Glutamatergic neuron (in vitro differentiated cells): ENCODE data around the gene FBXO31. TPM values are rescaled to one million over a fixed set of nuclear protein-coding genes. Genes with fewer than 3 reads are reported as not detected.

Source experiments
- DNase-seq: peaks from one replicate; pipeline ENCODE4 v3.0.0; 2022
- H3K27ac Mint-ChIP-seq: one replicate; pipeline ENCODE4 v1.8.0; 2020; ENCODE audit warnings: mild to moderate bottlenecking, mixed read lengths, inconsistent platforms; ENCODE audit not compliant: unreplicated experiment
- H3K27me3 Mint-ChIP-seq: one replicate; pipeline ENCODE4 v1.8.0; 2020; ENCODE audit warnings: mild to moderate bottlenecking, moderate library complexity, mixed read lengths, inconsistent platforms; ENCODE audit not compliant: unreplicated experiment
- H3K36me3 Mint-ChIP-seq: one replicate; pipeline ENCODE4 v1.8.0; 2020; ENCODE audit warnings: mild to moderate bottlenecking, mixed read lengths, inconsistent platforms; ENCODE audit not compliant: unreplicated experiment
- H3K4me1 Mint-ChIP-seq: one replicate; pipeline ENCODE4 v1.8.0; 2020; ENCODE audit warnings: mild to moderate bottlenecking, low read depth, mixed read lengths, inconsistent platforms; ENCODE audit not compliant: unreplicated experiment
- H3K4me3 Mint-ChIP-seq: one replicate; pipeline ENCODE4 v1.8.0; 2020; ENCODE audit warnings: mild to moderate bottlenecking, mixed read lengths, inconsistent platforms; ENCODE audit not compliant: unreplicated experiment
- H3K9me3 Mint-ChIP-seq: one replicate; pipeline ENCODE4 v1.8.0; 2020; ENCODE audit warnings: mild to moderate bottlenecking, moderate library complexity, mixed read lengths, inconsistent platforms; ENCODE audit not compliant: unreplicated experiment
- CTCF ChIP-seq: fragments of 200-600 bp; sonication (generic); IDR thresholded peaks from one replicate; pipeline ENCODE4 v1.5.0; 2021; ENCODE audit not compliant: partially characterized antibody, unreplicated experiment
- total RNA-seq: library from RNA; stranded (reverse); fragmentation: NEBNext Ultra II Directional; extraction: Animal tissue kit (Norgen Biotek cat#: 25700); gene quantifications from one replicate; pipeline ENCODE4 v1.2.1, GENCODE V29; 2021; ENCODE audit not compliant: unreplicated experiment

FBXO31 gene
- total RNA-seq, 1 donor from 2014 or later = 66.7 TPM

GRCh38 chr16:87334651-87335624, 48.6 kb downstream of the FBXO31 start:
- no peak for DNase-seq
- H3K27me3 Mint-ChIP-seq = peaks cover 11% of the 10 kb centered on the region
- TF ChIP-seq CTCF = no peak
- peaks cover 5% of the 10 kb centered on the region for H3K36me3 Mint-ChIP-seq
- H3K4me3 Mint-ChIP-seq = no peak overlapping the region
- no peak overlapping the region for H3K27ac Mint-ChIP-seq
- peaks cover 10% of the 10 kb centered on the region for H3K4me1 Mint-ChIP-seq
- peaks cover 5% of the 10 kb centered on the region for H3K9me3 Mint-ChIP-seq

- no peak for DNase-seq
- Mint-ChIP-seq H3K27ac (no peak overlapping the region), H3K36me3 (peaks cover 5% of the 10 kb centered on the region), H3K27me3 (peaks cover 11% of the 10 kb centered on the region), H3K9me3 (peaks cover 10% of the 10 kb centered on the region), H3K4me3 (no peak overlapping the region), H3K4me1 (peaks cover 10% of the 10 kb centered on the region)
- no peak for TF ChIP-seq CTCF
Measured at GRCh38 chr16:87333581-87334331, 49.8 kb downstream of the FBXO31 start.

GRCh38 chr16:87333101-87333500, 50.5 kb downstream of the FBXO31 start:
- Mint-ChIP-seq H3K27ac (no peak overlapping the region), H3K4me3 (no peak overlapping the region), H3K36me3 (peaks cover 5% of the 10 kb centered on the region), H3K4me1 (peaks cover 10% of the 10 kb centered on the region), H3K9me3 (peaks cover 10% of the 10 kb centered on the region), H3K27me3 (peaks cover 11% of the 10 kb centered on the region)
- TF ChIP-seq CTCF = no peak
- DNase-seq = peak; percentile 10

- Mint-ChIP-seq H3K27me3 (peaks cover 9% of the 10 kb centered on the region), H3K9me3 (peaks cover 10% of the 10 kb centered on the region), H3K4me1 (peaks cover 8% of the 10 kb centered on the region), H3K36me3 (no peaks in the 10 kb centered on the region), H3K4me3 (no peak overlapping the region), H3K27ac (no peak overlapping the region)
- peak; percentile 4 for DNase-seq
- no peak for TF ChIP-seq CTCF
Measured at GRCh38 chr16:87332150-87332549, 51.4 kb downstream of the FBXO31 start.
